Nephron (organoid): Measurements from ENCODE around the gene PRR18.
A peak's percentile ranks its signal among the peaks of the same experiment; 100 is the strongest.

Experiments used
- H3K27ac Mint-ChIP-seq, 3 experiments: 2 replicates each; pipeline ENCODE4 v1.8.0; 2020; ENCODE audit warnings: mixed read lengths in 3 of 3, mild to moderate bottlenecking in 2 of 3, moderate library complexity in 1 of 3
- H3K27me3 Mint-ChIP-seq: 2 replicates; pipeline ENCODE4 v1.8.0; 2021; ENCODE audit warnings: low read depth, mild to moderate bottlenecking, moderate library complexity, mixed read lengths
- H3K36me3 Mint-ChIP-seq: 2 replicates; pipeline ENCODE4 v1.8.0; 2020; ENCODE audit warnings: low read depth, mixed read lengths
- H3K4me1 Mint-ChIP-seq: 2 replicates; pipeline ENCODE4 v1.8.0; 2020; ENCODE audit warnings: mixed read lengths
- H3K4me3 Mint-ChIP-seq, 3 experiments: 2 replicates each; pipeline ENCODE4 v1.8.0; 2020; ENCODE audit warnings: mild to moderate bottlenecking in 3 of 3, mixed read lengths in 3 of 3, moderate library complexity in 2 of 3
- H3K9me3 Mint-ChIP-seq: 2 replicates; pipeline ENCODE4 v1.8.0; 2020; ENCODE audit warnings: mixed read lengths
- TF ChIP-seq, protein P1 (sequence below), 3 experiments: fragments of 200-600 bp; sonication (generic); IDR thresholded peaks; one replicate each; pipeline ENCODE4 v1.5.0; 2021; ENCODE audit warnings: antibody characterized with exemption in 3 of 3; ENCODE audit not compliant: unreplicated experiment in 3 of 3

PRR18 gene

DNA sequence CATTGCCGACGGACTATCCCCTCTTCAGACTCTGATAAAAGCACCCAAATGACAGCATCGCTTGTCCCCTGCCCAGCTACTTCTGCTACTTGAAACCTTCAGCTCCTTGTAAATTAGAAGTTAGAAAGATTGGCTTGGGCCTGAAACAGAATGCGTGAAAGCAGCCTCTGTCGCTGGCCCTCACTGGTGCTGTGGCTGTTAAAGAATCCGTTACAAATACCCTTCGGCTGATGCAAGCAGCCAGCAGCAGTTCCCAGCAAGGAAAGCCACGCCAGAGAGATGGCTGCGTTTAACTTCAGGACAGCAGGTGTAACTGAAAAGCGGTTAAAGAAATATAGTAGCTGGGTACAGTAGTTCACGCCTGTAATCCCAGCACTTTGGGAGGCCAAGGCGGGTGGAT is 2.4 kb upstream of the PRR18 start:
- peaks cover 5% of the 10 kb centered on the region for H3K4me1 Mint-ChIP-seq
- no peaks in the 10 kb centered on the region for H3K9me3 Mint-ChIP-seq
- no peaks in the 10 kb centered on the region for H3K36me3 Mint-ChIP-seq
- no peak overlapping the region for H3K4me3 Mint-ChIP-seq
- no peak overlapping the region for H3K27ac Mint-ChIP-seq
- H3K27me3 Mint-ChIP-seq, result peaks cover 42% of the 10 kb centered on the region
- TF ChIP-seq, protein P1, sequence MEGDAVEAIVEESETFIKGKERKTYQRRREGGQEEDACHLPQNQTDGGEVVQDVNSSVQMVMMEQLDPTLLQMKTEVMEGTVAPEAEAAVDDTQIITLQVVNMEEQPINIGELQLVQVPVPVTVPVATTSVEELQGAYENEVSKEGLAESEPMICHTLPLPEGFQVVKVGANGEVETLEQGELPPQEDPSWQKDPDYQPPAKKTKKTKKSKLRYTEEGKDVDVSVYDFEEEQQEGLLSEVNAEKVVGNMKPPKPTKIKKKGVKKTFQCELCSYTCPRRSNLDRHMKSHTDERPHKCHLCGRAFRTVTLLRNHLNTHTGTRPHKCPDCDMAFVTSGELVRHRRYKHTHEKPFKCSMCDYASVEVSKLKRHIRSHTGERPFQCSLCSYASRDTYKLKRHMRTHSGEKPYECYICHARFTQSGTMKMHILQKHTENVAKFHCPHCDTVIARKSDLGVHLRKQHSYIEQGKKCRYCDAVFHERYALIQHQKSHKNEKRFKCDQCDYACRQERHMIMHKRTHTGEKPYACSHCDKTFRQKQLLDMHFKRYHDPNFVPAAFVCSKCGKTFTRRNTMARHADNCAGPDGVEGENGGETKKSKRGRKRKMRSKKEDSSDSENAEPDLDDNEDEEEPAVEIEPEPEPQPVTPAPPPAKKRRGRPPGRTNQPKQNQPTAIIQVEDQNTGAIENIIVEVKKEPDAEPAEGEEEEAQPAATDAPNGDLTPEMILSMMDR (IDR thresholded peaks at IDR 0.05; ENCODE audit: unreplicated experiment in 3 of 3), result no peak

DNA sequence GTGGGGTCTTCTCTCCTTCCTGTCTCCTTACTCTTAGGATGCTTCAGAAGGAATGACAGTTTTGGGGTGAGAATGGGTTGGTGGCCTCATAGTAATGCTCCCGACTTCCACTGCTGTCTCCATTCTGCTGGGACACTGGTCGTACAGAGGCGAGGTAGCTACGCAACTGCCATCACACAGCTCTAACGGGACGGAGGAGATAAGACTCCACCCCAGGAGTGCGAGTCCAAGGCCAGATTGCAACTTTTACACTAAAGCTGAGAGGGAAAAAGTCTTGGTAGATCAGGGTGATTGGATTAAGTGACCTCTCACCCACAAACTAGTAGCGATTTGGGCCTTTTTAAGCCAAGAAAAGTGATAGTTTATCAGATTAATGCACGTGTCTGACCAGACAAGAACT is 1.8 kb upstream of the PRR18 start:
- peak overlapping the region; percentile 15 to 48 (median 32) for H3K4me3 Mint-ChIP-seq

DNA sequence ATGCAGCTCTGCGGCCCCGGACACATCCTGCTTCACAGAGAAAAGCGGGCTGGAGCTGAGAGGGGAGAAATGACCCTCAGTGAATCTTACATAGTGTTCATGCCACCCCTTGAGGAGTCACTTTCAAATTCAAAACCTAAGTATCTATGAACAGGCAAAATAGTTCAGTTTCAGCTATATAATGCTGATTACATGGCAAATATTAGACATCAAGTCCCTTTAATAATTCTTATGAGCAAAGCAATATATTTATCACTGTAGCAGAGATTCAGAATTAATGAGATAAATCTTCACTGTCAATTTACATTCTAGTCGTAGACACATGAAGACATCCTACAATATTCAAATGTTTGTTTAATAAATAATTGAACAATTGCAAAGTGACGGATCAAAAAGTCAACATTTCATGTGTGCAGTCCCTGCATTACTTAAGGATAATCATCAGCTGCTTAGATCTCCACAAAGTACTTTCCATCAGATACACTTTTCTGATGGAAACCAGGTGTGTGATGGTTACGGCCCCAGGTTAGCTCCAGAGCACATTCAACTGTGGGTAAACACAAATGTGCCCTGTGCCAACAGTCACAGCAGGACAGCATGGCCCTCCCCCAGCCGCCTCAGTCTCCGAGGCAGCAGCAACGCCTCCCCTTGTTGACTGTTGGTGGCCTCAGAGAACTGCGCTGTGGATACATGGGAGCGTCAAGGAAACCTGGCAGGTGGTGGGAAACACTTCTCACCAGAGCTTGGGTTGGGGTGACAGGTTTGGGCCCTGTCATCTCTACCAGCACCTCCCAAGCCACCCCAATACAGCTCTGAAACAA is 787 bp upstream of the PRR18 start:
- Mint-ChIP-seq H3K9me3 (no peaks in the 10 kb centered on the region), H3K4me1 (peaks cover 10% of the 10 kb centered on the region), H3K36me3 (no peaks in the 10 kb centered on the region), H3K27me3 (peaks cover 50% of the 10 kb centered on the region), H3K4me3 (peak overlapping the region; percentile 47 to 54 (median 53)), H3K27ac (no peak overlapping the region)
- TF ChIP-seq, protein P1 (IDR thresholded peaks at IDR 0.05; ENCODE audit: unreplicated experiment in 3 of 3), result no peak

More for the DNA sequence above, 1.8 kb upstream of the PRR18 start:
- Mint-ChIP-seq H3K27me3 (peaks cover 49% of the 10 kb centered on the region), H3K27ac (no peak overlapping the region), H3K36me3 (no peaks in the 10 kb centered on the region), H3K9me3 (no peaks in the 10 kb centered on the region), H3K4me1 (peaks cover 10% of the 10 kb centered on the region)
- TF ChIP-seq, protein P1 (IDR thresholded peaks at IDR 0.05; ENCODE audit: unreplicated experiment in 3 of 3), result no peak

DNA sequence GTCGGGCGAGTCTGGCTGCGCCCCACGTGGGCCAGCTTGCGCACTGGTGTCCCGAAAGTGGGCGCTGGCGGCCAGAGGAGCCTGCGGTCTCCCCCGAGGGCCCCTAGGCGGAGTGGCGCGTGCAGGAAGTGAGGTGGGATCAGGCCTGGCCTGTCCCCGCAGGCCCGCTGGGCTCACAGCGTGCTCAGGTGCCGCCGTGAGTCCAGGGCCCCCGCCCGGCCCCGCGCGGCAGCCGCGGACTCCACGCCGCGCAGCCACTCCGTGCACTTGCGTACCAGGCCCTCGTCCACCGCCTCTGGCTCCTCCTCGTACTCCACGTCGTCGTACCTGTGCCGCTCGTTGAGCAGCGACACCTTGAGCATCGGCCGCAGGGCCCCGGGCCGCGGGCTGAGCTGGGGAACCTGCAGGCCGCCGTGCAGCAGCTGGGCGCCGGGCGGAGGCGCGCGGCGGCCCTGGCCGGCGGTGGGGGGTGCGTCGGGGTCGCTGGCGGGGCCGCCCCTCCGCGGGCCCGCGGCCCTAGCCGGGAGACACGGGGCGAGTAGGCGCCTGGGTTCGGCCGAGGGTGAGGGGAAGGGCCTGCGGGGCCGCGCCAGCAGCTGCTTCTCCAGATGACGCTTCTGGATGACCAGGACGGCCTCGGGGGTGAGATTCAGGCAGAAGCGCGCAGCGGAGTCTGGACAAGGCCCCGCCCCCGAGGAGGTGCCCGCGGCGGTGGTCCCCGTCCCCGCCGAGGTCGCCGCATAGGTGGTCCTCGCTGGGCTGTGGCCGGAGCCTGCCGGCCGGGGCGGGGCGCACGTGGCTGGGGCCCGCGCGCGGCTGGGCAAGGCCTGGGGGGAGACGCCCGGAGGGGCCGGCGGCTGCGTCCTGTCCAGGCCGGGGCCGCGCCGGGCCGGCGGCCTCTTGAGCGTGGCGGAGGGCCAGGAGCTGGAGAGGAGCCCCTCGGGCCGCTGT is 835 bp downstream of the PRR18 start:
- Mint-ChIP-seq H3K27ac (no peak overlapping the region), H3K4me1 (peaks cover 10% of the 10 kb centered on the region), H3K9me3 (no peaks in the 10 kb centered on the region), H3K27me3 (peaks cover 65% of the 10 kb centered on the region), H3K36me3 (no peaks in the 10 kb centered on the region), H3K4me3 (peak overlapping the region in 2 of 3 experiments; percentile 40 to 70)
- TF ChIP-seq, protein P1 (IDR thresholded peaks at IDR 0.05; ENCODE audit: unreplicated experiment in 3 of 3), result no peak

DNA sequence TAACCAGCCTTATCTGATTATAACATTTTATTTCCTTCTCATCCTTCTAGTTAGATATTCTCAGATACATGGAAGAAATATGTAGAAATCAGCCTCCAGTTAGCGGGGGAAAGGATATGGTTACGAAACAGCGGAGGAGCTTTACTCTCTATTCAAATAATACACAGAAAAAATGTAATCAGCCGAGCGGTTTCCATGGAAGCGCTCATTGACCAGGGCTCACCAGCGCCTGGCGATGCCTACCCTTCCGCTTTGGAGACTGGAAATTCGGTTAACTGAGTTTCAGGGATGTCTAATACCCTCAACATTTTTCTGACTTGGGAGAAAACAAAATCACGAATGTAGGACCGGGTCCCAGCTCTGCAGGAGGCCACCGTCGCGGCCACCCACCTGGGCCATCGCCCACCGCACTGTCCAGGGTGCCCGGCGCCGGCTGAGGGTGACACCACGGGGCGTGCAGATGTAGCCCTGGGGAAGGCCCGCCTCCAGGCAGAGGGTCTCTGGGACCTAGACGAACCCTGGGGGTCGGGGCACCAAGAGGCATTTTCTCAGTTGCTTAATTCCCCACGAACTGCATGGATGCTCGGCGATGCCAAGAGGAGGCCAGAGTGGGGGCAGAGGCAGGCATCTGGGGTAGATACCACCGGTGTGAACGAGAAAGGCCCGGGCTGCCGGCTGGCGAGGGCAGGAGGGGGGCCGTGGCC is 1.7 kb downstream of the PRR18 start:
- TF ChIP-seq, protein P1 (IDR thresholded peaks at IDR 0.05; ENCODE audit: unreplicated experiment in 3 of 3), result no peak
- H3K4me3 Mint-ChIP-seq, result peak overlapping the region; percentile 67 to 78 (median 67)
- no peaks in the 10 kb centered on the region for H3K36me3 Mint-ChIP-seq
- H3K27ac Mint-ChIP-seq, result no peak overlapping the region
- H3K4me1 Mint-ChIP-seq, result peaks cover 10% of the 10 kb centered on the region
- peaks cover 69% of the 10 kb centered on the region for H3K27me3 Mint-ChIP-seq
- no peaks in the 10 kb centered on the region for H3K9me3 Mint-ChIP-seq
